Osteocyte (in vitro differentiated cells): ENCODE measurements around the gene OPCML. TPM values are rescaled to one million over a fixed set of nuclear protein-coding genes. Genes with fewer than 3 reads are reported as not detected.

Experiments
- DNase-seq: peaks from one replicate; pipeline ENCODE4 v3.0.0; 2021; ENCODE audit warnings: mixed read lengths; ENCODE audit not compliant: unreplicated experiment; ENCODE audit errors: extremely low spot score
- H3K27ac Mint-ChIP-seq: one replicate; pipeline ENCODE4 v1.8.0; 2021; ENCODE audit warnings: mild to moderate bottlenecking, mixed read lengths; ENCODE audit not compliant: unreplicated experiment
- H3K27me3 Mint-ChIP-seq: one replicate; pipeline ENCODE4 v1.8.0; 2021; ENCODE audit warnings: mixed read lengths; ENCODE audit not compliant: unreplicated experiment
- H3K36me3 Mint-ChIP-seq: one replicate; pipeline ENCODE4 v1.8.0; 2021; ENCODE audit warnings: mixed read lengths; ENCODE audit not compliant: unreplicated experiment
- H3K4me1 Mint-ChIP-seq: one replicate; pipeline ENCODE4 v1.8.0; 2021; ENCODE audit warnings: mixed read lengths; ENCODE audit not compliant: unreplicated experiment
- H3K4me3 Mint-ChIP-seq: one replicate; pipeline ENCODE4 v1.8.0; 2021; ENCODE audit warnings: mild to moderate bottlenecking, moderate library complexity, mixed read lengths; ENCODE audit not compliant: unreplicated experiment
- H3K9me3 Mint-ChIP-seq: one replicate; pipeline ENCODE4 v1.8.0; 2021; ENCODE audit warnings: mixed read lengths; ENCODE audit not compliant: unreplicated experiment
- total RNA-seq: library from RNA; stranded (reverse); gene quantifications from 2 replicates; pipeline ENCODE4 v1.2.1, GENCODE V29; 2021
- TF ChIP-seq, protein P1 (sequence below): fragments of 200-600 bp; sonication (generic); IDR thresholded peaks from 2 replicates; pipeline ENCODE4 v1.5.0; 2021; ENCODE audit warnings: antibody characterized with exemption, mild to moderate bottlenecking, moderate library complexity

The OPCML gene
- total RNA-seq, 1 donor from 2014 or later, result 0.11 TPM

DNA sequence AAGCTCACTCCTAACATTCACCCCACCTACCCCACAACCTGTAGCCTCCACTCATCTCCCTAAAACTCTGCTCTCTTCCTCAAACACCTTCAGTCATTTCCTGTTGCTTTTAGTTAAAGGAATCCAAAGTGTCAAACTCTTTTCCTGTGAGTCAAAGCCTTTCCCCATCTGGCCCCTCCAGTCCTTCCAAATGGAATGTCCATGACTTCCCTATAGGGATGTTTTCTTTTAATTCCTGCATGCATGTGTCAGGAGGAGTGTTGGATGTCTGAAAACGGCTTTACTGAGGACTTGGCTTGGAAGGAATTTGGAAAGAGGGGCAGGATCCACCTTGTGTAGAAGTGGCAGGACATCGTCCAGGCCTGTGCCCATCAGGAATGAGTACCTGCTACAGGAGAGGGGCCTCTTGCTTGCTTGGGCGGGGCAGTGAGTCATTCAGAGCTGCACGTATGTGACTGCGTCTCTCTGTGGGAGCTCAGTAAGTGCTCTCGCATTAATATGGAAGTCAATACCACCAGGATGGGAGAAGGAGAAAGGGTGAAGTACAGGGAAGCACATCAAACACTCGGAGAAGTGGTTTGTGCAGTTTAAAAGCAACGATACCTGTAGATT, 491.9 kb downstream of the OPCML start:
- Mint-ChIP-seq H3K27me3 (no peaks in the 10 kb centered on the region), H3K27ac (no peak overlapping the region), H3K9me3 (no peaks in the 10 kb centered on the region), H3K36me3 (no peaks in the 10 kb centered on the region), H3K4me1 (peaks cover 6% of the 10 kb centered on the region), H3K4me3 (no peak overlapping the region)
- TF ChIP-seq, protein P1, sequence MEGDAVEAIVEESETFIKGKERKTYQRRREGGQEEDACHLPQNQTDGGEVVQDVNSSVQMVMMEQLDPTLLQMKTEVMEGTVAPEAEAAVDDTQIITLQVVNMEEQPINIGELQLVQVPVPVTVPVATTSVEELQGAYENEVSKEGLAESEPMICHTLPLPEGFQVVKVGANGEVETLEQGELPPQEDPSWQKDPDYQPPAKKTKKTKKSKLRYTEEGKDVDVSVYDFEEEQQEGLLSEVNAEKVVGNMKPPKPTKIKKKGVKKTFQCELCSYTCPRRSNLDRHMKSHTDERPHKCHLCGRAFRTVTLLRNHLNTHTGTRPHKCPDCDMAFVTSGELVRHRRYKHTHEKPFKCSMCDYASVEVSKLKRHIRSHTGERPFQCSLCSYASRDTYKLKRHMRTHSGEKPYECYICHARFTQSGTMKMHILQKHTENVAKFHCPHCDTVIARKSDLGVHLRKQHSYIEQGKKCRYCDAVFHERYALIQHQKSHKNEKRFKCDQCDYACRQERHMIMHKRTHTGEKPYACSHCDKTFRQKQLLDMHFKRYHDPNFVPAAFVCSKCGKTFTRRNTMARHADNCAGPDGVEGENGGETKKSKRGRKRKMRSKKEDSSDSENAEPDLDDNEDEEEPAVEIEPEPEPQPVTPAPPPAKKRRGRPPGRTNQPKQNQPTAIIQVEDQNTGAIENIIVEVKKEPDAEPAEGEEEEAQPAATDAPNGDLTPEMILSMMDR, result no peak
- DNase-seq, result no peak

DNA sequence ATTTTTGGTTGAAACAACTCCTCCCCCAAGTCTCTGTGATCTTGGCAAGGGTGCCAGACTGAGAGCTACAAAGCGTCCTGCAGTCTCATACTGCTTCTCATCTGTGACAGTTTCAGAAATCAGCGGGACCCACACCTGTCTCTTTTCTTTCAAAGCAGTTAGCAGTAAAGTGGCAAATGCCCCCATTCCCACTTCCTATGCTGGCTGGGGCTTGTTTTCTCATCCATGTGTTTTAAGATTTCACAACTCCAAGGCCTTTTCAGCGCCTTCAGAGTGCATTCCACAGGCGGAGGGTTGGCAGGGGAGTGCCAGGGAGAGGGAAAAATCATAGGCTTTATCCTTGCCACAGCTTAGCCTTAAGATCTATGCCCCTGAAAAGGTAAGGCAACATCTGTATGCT, 493.5 kb downstream of the OPCML start:
- no peak overlapping the region for H3K4me3 Mint-ChIP-seq
- H3K4me1 Mint-ChIP-seq, result peaks cover 6% of the 10 kb centered on the region
- TF ChIP-seq, protein P1, result no peak
- H3K27ac Mint-ChIP-seq, result no peak overlapping the region
- no peak for DNase-seq
- no peaks in the 10 kb centered on the region for H3K9me3 Mint-ChIP-seq
- H3K27me3 Mint-ChIP-seq, result no peaks in the 10 kb centered on the region
- no peaks in the 10 kb centered on the region for H3K36me3 Mint-ChIP-seq

DNA sequence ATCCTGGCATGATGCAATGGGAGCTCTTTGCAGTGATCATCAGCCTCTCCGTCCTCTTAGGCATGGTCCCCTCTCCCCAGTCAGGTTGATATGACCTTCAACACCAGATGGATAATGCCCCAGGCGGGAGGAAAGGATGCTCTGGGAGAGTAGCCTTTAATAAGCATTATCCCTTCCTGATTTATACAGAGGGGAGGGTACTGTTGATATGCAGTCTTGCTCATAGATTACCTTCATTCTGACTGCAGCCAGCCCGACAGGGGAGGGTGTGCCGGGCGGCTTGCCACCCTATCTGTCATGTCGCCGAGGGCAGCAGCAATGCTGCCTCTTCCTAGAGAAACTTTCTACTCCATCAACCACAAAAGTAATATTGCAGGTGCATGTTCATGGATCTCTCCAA, 497.4 kb downstream of the OPCML start:
- Mint-ChIP-seq H3K4me3 (no peak overlapping the region), H3K4me1 (no peaks in the 10 kb centered on the region), H3K27me3 (no peaks in the 10 kb centered on the region), H3K27ac (no peak overlapping the region), H3K36me3 (no peaks in the 10 kb centered on the region), H3K9me3 (no peaks in the 10 kb centered on the region)
- no peak for DNase-seq
- TF ChIP-seq, protein P1, result no peak

DNA sequence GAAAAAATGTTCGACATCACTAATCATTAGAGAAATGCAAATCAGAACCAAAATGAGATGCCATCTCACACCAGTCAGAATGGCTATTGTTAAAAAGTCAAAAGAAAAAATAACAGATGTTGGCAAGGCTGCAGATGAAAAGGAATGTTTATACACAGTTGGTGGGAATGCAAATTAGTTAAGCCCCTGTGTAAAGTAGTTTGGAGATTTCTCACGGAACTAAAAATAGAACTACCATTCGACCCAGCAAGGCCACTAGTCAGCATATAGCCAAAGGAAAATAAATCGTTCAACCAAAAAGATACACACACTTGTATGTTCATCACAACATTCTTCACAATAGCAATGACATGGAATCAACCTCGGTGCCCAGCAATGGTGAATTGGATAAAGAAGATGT, 503.2 kb downstream of the OPCML start:
- no peaks in the 10 kb centered on the region for H3K4me1 Mint-ChIP-seq
- TF ChIP-seq, protein P1, result no peak
- no peak for DNase-seq
- no peak overlapping the region for H3K4me3 Mint-ChIP-seq
- no peak overlapping the region for H3K27ac Mint-ChIP-seq
- H3K36me3 Mint-ChIP-seq, result no peaks in the 10 kb centered on the region
- no peaks in the 10 kb centered on the region for H3K9me3 Mint-ChIP-seq
- H3K27me3 Mint-ChIP-seq, result no peaks in the 10 kb centered on the region

DNA sequence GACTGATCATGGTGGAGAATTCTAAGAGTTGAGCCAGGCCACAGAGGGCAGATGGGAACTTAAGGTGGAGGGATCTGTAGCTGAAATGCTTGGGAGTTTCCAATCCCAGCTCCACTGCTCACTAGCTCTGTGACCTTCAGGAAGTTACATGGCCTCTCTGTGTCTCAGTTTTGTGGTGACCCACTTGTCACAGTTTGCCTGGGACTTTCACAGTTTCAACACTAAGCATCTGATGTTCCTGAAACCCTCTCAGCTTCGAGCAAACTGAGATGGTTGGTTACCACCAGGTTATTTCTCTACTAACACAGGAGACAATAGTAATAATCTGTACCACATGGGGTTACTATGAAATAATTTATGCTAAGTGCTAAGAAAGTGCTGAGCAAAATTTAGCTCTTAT, 505.3 kb downstream of the OPCML start:
- Mint-ChIP-seq H3K4me3 (no peak overlapping the region), H3K36me3 (no peaks in the 10 kb centered on the region), H3K27ac (no peak overlapping the region), H3K27me3 (no peaks in the 10 kb centered on the region), H3K4me1 (no peaks in the 10 kb centered on the region), H3K9me3 (no peaks in the 10 kb centered on the region)
- TF ChIP-seq, protein P1, result no peak
- no peak for DNase-seq
